ENCODE results near the gene ARID3B.
"Not testable (repeated sequence)": the region's sequence is repeated elsewhere in the genome, so short reads cannot be mapped to it uniquely, and the experiment has no call there.

ARID3B gene

GRCh38 chr15:74571191-74571590 lies 30.2 kb downstream of the ARID3B start:
- no peak for DNase-seq (ENCODE audit: low read depth)

- no peak for DNase-seq (ENCODE audit: low read depth)
Measured at GRCh38 chr15:74573987-74574386, 33.0 kb downstream of the ARID3B start.

DNA sequence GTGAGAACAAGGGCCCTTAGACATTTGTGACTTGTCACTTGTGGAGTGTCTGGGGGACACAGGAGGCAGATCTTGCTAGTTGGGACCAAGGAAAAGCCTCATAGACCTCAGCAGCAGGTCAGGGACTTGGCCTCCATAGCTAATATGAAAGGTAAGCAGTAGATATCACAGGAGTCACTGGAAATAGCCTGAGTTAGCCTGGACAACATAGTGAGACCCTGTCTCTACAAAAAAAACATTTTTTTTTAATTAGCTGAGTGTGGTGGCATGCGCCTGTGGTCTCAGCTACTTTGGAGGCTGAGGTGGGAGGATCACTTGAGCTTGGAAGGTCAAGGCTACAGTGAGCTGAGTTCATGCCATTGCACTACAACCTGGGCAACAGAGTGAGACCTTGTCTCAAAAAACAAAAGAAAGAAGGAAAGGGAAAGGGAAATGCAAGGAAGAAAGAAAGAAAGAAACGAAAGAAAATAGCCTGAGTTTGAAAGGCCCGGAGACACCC lies 37.5 kb downstream of the ARID3B start:
- DNase-seq (ENCODE audit: low read depth), result no peak

GRCh38 chr15:74579001-74579400 lies 38.0 kb downstream of the ARID3B start:
- DNase-seq (ENCODE audit: low read depth), result no peak

DNA sequence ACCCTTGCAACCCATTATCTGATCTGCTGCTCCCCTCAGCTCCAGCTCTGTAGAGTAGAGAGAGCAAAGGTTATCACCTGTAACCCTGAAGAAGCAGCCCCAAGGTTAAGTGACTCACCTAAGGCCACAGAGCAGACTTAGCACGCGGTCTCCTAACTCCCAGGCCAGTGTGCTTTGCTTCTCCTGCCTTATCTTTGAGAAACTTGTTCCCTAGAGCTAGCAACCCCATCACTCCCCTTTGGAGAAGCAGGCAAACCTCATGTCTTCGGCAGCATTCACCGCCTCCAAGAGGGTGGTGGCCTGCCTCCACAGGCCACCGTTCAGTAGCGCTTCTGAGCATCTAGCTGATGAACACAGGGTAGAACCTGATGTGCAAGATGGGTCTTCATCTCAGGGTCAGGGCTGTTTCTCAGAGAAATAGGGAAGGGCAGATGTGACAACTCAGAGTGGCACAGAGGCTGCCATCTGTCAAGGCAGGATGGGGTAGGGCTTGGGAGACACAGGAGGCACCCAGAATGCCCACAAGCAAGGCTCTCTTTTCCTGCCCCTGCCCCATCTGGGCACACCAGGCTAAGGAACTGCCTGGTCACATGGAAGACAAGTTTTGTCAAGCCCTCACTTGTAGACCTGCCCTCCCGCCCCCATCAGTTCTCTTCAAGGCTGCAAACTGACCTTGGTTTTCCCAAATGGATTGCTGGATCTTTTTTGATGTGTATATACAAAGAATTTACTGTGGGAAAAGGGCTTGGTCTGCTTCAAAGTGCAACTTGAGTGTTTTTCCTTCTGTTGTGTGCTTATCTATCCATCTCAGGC lies 39.7 kb downstream of the ARID3B start:
- DNase-seq (ENCODE audit: low read depth), result no peak

DNA sequence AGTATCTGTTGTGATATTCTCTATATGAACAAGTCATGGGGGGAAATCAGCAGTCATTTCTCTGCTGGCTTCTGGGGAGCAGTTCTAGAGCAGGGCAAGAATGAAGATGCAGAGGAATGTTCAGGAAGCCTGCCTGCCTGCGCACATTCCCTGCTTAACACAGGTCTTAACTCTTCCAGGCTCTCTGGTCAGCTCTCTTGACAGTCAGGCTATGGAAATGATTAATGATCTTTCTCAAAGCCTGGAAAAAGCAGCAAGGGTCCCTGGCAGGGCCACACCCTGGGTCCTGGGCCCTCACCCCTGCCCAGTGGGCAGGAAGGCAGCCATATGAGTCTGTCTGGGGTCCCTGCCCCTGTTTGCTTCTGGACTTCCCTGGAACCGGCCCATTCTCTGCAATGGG lies 43.2 kb downstream of the ARID3B start:
- DNase-seq (ENCODE audit: low read depth), result no peak

DNA sequence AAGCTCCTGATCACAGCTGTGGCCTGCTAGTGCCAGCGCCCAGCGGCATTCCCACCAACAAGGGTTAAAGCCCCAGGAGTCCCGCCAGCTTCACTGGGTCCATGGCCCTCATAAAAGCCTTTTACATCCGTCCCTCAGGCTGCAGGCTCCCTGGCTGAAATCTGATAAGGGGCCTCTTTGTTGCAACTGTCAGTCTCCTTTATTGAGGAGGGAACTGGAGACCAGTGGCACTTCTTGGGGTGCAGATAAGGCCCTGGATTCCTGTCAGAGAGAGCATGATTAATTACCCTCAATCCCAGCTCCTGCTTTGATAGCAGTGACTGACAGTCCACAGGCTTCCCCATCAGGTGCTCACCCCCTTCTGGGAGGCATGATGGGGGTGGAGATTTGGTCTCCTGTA lies 43.8 kb downstream of the ARID3B start:
- DNase-seq (ENCODE audit: low read depth), result no peak

DNA sequence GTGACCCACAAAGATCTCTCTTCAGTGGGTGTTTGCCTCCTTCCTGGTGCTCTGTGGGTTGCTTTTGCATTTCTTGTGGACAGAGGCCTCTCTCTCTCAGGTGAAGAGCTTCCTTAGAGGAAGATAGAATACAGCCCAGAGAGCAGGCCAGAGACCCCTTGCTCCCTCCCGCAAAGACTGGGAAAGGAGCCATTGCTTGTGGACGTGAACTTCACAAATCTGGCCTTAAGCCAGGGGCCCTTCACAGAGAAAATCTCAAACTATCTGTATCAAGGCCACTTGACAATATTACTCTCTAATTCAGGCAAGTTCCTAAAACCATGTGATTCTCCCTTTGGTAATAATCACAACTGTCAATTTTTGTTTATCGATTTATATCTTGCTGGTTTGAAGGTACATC lies 44.2 kb downstream of the ARID3B start:
- DNase-seq (ENCODE audit: low read depth), result no peak

- DNase-seq (ENCODE audit: low read depth), result no peak
Measured at GRCh38 chr15:74585857-74586256, 44.8 kb downstream of the ARID3B start.

DNA sequence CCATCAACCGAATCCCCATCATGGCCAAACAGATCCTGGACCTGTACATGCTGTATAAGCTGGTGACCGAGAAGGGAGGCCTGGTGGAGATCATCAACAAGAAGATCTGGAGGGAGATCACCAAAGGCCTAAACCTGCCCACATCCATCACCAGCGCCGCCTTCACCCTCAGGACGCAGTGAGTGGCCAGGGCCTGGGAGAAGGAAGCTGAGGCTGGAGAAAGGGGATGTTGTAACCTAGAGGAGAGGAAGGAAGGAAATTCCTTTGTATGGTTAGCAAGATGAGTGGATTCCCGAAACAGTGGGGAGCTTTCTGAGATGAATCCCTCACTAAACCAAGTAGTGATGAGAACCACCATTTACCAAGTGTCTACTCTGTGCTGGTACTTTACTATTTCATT lies 48.8 kb downstream of the ARID3B start:
- DNase-seq (ENCODE audit: low read depth), result no peak

DNA sequence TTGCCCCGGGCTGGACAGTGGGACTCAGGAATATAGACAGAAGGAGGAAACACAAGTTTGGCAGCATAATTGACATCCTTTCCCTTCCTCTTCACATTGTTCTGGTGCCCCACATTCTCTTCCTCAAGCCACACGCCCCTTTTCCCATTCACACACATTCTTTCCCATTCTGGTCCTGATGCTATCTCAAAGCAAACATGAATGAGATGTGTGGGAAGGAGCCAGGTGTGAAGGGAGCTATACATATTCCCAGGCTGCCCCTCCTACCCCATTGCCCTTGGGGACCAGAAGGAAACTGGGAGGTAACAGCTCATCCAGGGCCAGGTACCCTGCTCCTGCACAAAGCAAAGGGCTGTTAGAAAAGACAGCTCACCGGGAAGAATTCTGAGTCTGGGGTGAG lies 51.2 kb downstream of the ARID3B start:
- DNase-seq (ENCODE audit: low read depth), result no peak

DNA sequence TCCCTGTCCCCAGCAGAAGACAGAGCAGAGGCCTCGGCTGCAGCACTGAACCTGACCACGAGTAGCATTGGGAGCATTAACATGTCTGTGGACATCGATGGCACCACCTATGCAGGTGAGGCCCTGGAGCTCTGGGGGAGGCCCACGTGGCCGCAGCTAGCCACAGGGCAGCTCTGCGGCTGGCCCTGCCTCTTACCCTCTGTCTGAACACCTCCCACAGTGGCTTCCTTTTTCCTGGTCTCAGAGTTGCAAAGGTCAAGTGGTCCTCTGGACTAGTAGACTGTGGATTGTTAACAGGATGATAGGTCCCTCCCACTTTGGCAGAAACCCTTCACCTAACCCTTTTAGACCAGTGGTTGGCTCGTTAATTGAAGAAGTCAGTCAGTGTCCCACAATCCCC lies 52.1 kb downstream of the ARID3B start:
- no peak for DNase-seq (ENCODE audit: low read depth)

DNA sequence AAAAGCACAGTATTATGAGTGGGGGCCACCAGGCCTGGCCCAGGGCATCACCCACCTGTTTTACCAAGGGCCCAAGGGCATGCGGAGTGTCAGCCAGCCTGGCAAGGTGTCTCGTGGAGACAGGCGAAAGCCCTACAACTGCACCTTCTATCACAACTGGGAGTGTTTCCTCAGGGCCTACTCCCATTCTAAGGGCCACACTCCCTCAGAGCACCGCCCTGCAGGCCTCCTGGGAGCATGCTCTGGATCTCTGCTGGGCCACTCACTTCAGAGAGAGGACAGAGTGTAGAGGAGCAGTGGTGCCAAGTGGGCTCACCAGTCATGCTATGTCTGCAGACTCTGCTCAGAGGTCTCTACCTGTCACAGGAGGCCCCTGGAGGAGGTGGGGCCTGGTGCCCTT lies 53.4 kb downstream of the ARID3B start:
- no peak for DNase-seq (ENCODE audit: low read depth)

GRCh38 chr15:74595271-74595670 lies 54.3 kb downstream of the ARID3B start:
- no peak for DNase-seq (ENCODE audit: low read depth)

DNA sequence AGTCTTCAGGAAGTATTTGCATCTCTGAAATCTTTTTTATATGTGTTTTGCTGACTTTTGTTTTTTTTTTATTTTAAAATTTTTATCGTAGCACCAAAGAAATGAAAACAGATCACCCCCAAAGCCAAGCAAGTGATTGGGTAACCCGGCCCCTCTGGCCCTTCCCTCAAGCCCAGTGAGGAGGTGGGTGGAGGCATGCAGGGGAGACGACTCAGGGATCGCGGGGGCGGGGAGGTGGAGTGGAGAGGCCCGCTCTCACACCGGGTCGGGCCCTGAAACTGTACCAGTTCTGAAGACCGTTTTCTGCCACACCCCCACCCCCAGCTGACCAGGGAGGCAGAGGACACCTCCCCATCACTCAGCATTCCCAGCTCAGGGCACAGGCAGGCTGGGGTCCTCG lies 55.7 kb downstream of the ARID3B start:
- DNase-seq (ENCODE audit: low read depth), result not testable (repeated sequence)

GRCh38 chr15:74597146-74597705 lies 56.2 kb downstream of the ARID3B start:
- not testable (repeated sequence) for DNase-seq (ENCODE audit: low read depth)

DNA sequence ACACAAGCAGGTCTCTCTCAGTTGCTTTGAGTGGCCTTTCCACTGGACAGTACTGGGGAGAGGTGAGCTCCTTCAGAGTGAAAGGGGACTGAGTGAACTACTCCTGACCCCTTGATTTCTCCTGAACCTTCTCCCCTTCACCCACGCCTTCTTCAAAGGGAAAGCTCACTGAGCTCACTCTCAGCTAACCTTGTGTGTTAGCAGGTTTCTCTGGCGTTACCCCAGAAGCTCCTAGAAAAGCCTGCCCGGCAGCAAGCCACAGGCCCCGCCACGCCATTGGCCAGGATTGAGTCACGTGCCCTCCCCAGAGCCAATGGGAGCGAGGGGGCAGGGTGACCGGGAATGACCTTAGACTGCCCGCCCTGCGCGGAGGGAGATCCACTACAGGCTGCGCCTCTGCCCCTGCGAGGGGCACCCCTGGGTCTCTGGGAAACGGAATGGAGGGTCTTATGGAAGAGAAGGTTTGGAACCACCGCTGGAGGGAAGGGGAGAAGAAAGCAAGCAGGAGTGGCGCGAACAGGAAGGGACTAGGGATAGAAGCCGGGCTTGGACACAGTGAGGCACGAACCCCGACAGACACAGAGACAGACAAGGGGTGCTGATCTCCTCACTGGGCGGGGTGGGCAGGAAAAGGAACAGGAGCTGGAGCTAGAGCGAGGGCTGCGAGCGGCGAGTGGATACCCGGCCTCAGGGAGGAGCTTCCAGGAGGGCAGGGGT lies 57.3 kb downstream of the ARID3B start:
- peak; percentile 78 for DNase-seq (ENCODE audit: low read depth)

- no peak for DNase-seq (ENCODE audit: low read depth)
Measured at GRCh38 chr15:74599156-74599555, 58.1 kb downstream of the ARID3B start.

DNA sequence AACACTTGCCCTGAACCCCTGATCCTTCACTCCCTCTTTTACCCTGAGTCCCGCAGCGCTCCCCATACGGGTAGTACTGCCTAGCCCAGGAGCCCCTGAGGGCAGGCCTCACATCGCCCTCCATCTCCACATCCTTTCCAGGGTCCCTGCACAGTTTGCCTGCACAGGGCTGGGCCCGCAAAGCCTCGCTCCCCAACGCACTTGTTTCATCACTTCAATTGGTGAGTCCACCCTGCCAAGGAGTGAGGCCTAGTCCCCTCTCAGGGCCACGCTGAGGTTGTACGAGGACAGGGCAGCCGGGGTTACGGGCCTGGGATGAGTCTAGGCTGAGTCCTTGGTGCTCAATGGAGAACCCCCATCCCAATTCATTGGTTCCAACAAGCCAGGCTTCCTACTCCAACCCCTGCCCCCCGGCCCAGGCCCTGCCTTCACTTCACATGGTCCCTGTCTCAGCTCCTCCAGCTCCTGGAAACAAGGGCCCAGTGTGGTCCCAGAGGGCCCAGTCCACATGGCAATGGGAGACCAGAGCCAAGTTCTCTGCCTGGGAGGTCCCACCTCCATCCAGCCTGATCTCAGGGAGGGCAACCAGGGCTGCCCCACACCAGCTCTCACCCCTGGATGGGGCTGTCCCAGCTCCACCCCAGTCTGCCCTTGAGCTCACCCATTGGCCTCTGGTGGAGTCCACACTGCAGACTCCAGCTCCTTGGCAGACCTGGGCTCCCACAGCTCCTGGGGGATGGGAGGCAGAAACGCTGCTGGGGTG lies 62.2 kb downstream of the ARID3B start:
- no peak for DNase-seq (ENCODE audit: low read depth)

DNA sequence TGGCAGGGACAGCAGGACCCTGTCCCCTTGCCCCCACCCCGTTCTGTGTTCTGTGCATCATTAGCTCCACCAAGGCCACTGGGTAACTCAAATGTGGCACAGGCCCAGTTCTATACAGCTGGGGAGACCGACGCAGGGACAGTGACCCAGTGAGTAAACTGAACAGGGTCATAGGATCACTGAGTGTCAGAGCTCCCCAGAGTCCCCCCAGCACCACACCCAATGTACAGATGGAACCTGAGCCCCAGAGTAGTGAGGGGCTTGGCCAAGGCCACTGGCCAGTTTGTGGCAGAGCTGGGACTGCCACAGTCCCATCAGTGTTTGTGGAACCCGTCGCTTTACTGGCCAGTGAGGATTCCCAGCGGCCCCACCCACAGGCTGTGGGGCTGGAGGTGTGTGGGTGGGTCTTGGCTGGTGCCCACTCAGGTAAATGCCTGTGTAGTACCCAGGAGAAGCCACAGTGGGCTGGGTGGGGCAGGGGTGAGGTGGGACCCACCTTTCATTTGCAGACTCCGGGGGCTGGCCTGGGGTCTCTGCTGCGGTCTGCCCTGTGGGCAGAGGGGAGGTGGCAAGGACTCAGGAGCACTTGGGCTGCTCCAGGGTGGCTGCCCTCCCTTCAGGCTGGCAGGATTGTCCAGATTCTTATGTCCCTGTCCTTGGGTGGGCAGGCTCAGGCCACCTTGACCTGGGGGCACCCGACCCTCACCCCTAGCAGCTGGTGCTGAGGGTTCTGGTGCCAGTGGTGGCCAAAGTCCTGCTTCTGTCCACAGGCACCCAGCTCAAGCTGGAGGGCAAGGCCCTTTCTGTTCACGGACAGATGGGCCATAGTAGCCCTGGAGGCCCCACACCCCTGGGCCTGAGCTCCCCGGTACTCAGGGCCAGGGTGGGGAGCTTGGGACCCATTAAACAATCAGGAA lies 63.0 kb downstream of the ARID3B start:
- DNase-seq (ENCODE audit: low read depth), result no peak

Measured in activated T-cell treated with anti-CD3 and anti-CD28 coated beads for 1 hour (primary cell).